ENCODE results near the gene MGAT5.

The MGAT5 gene

DNA sequence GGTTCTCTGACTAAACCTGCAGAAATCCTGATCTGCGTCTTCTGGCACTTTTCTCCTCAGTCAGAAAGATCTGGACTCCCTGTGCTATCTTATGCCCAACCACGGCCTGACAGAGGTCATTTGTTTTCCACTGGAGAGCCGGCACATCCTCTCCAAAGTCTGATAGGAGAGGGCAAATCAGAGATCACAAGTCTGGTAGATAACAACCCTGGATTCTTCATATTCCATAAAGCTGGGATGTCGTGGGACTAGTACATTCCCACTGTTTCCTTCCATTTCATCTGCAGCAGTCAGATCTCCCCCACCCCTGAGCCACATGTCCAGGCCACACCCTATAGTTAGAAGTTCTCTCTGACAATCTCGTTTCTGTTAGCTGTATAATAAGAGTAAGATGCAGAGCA is 157.0 kb downstream of the MGAT5 start:
- H3K4me3 ChIP-seq (ENCODE audit: low read depth, low read length), result no peak overlapping the region

GRCh38 chr2:134411279-134411827 is 157.5 kb downstream of the MGAT5 start:
- no peak for TF ChIP-seq CTCF (IDR thresholded peaks at IDR 0.05; ENCODE audit: low read depth, low read length)
- H3K4me3 ChIP-seq (ENCODE audit: low read depth, low read length), result no peak overlapping the region

More for the DNA sequence above, 157.0 kb downstream of the MGAT5 start:
- no peak for TF ChIP-seq CTCF (IDR thresholded peaks at IDR 0.05; ENCODE audit: low read depth, low read length)

DNA sequence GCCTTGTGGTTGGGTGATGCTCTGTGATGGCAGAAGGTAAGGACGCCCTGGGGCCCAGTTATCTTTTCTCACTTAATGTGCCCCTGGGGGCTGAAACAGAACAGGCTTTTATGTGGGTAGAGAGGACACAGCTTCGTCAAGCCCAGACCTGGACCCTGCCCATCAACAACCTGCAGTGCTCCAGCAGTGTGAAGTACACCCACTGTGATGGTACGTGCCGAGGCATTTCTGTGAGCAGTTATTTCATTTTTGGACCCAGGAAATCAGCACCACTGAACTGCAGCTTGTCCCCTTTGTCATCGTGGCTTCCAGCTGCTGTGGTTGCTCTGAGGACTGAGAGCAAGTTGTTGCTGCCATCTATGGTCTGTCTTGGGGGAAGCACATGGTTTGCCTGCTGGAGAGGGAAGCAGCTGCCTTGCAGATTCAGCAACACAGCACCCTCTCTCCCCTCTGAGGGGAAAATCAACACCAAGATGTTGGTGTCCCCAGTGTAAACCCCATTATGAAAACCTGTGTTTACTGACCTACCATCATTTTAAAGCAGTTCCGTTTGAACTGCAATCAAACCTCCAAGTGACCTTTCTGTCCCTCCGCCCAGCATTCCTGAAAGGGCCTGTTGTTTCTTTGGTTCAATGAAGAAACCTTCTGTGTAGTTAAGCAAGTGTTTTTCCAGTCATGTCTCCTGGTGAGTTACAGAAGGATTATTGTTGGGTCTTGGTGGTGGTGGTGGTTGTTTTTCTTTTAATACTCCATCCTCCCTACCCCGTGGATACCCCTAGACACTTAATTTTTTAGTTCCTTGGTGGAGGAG is 158.2 kb downstream of the MGAT5 start:
- TF ChIP-seq CTCF (IDR thresholded peaks at IDR 0.05; ENCODE audit: low read depth, low read length), result peak; percentile 83
- H3K4me3 ChIP-seq (ENCODE audit: low read depth, low read length), result no peak overlapping the region

- no peak overlapping the region for H3K4me3 ChIP-seq (ENCODE audit: low read depth, low read length)
- no peak for TF ChIP-seq CTCF (IDR thresholded peaks at IDR 0.05; ENCODE audit: low read depth, low read length)
Measured at GRCh38 chr2:134412639-134412999, 158.7 kb downstream of the MGAT5 start.

DNA sequence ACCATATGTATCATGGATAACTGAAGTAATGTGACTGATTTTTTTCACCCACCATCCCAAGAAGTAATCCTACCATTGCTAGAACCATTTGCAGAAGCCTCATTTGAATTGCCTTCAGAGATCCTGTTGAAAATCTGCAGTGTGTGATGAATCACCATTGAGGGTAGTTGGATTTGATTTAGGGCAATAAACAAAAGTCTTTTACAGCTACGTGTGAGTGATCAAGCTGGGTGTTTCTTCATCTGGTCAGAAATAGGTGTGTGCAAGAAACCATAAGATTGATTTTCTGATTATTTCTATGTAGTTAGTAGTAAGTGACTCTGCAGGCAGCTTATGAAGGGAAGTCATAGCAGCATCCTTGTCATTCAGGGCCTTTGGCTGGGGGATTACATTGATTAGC is 159.6 kb downstream of the MGAT5 start:
- no peak overlapping the region for H3K4me3 ChIP-seq (ENCODE audit: low read depth, low read length)
- TF ChIP-seq CTCF (IDR thresholded peaks at IDR 0.05; ENCODE audit: low read depth, low read length), result no peak

DNA sequence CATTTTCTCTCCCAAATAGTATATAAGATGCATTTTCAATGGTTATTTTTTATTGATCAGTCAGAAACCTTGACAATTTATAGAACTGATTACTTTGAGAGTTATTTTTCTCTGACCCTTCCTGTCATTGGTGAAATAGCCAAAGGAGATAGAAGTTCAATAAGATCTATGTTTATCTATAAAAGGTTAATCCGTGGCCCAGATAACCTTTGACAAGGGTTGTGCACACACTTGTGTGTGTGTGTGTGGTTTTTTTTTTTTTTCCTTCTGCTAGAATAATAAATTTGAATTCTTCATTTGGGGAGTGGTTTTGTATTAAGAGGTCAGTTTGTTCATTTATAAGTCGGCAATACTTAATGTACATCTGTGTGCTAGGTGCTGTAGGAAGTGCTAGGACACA is 160.0 kb downstream of the MGAT5 start:
- no peak for TF ChIP-seq CTCF (IDR thresholded peaks at IDR 0.05; ENCODE audit: low read depth, low read length)
- H3K4me3 ChIP-seq (ENCODE audit: low read depth, low read length), result no peak overlapping the region

GRCh38 chr2:134416018-134416417 is 162.1 kb downstream of the MGAT5 start:
- no peak overlapping the region for H3K4me3 ChIP-seq (ENCODE audit: low read depth, low read length)
- no peak for TF ChIP-seq CTCF (IDR thresholded peaks at IDR 0.05; ENCODE audit: low read depth, low read length)
